ENCODE data around the gene SERGEF.

Gene SERGEF

GRCh38 chr11:17865765-17866428, 146.9 kb downstream of the SERGEF start:
- no peak for TF ChIP-seq CTCF (IDR thresholded peaks at IDR 0.05; ENCODE audit: extremely low read depth, insufficient read depth, missing control alignments)
- in situ Hi-C loops (cut with MboI; ENCODE audit: low pct_unique_long_range_greater_than_20kb, low sequenced_read_pairs, unreplicated experiment), result no loop called here
- DNase-seq (ENCODE audit: low spot score), result no peak

- in situ Hi-C loops (cut with MboI; ENCODE audit: low pct_unique_long_range_greater_than_20kb, low sequenced_read_pairs, unreplicated experiment), result no loop called here
- TF ChIP-seq CTCF (IDR thresholded peaks at IDR 0.05; ENCODE audit: extremely low read depth, insufficient read depth, missing control alignments), result peak; percentile 67
- DNase-seq (ENCODE audit: low spot score), result no peak
Observed at GRCh38 chr11:17864478-17864941, 148.3 kb downstream of the SERGEF start.

GRCh38 chr11:17861036-17861755, 151.7 kb downstream of the SERGEF start:
- DNase-seq (ENCODE audit: low spot score), result no peak
- no peak for TF ChIP-seq CTCF (IDR thresholded peaks at IDR 0.05; ENCODE audit: extremely low read depth, insufficient read depth, missing control alignments)
- in situ Hi-C loops (cut with MboI; ENCODE audit: low pct_unique_long_range_greater_than_20kb, low sequenced_read_pairs, unreplicated experiment), result no loop called here

DNA sequence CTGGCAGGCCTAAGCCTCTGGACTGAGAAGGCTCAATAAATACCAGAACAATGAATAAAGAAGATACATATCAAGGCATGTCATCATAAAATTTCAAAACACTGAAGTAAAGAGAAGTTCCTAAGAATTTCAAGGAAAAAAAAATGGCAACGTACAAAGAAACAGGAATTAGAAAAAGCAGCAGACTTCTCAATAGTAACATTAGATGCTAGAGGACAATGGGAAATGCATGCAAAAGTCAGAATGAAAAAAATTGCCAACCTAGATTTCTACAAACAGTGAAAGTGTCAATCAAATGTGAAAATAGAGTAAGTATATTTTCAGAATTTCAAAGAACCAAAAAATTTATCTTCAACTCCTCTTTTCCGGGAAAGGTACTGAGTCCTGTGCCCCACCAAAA, 153.3 kb downstream of the SERGEF start:
- TF ChIP-seq CTCF (IDR thresholded peaks at IDR 0.05; ENCODE audit: extremely low read depth, insufficient read depth, missing control alignments), result no peak
- DNase-seq (ENCODE audit: low spot score), result no peak
- in situ Hi-C loops (cut with MboI; ENCODE audit: low pct_unique_long_range_greater_than_20kb, low sequenced_read_pairs, unreplicated experiment), result no loop called here

- TF ChIP-seq CTCF (IDR thresholded peaks at IDR 0.05; ENCODE audit: extremely low read depth, insufficient read depth, missing control alignments), result no peak
- in situ Hi-C loops (cut with MboI; ENCODE audit: low pct_unique_long_range_greater_than_20kb, low sequenced_read_pairs, unreplicated experiment), result no loop called here
- no peak for DNase-seq (ENCODE audit: low spot score)
Observed at GRCh38 chr11:17855531-17856290, 157.1 kb downstream of the SERGEF start.

GRCh38 chr11:17853280-17853679, 159.6 kb downstream of the SERGEF start:
- DNase-seq (ENCODE audit: low spot score), result no peak
- no peak for TF ChIP-seq CTCF (IDR thresholded peaks at IDR 0.05; ENCODE audit: extremely low read depth, insufficient read depth, missing control alignments)
- in situ Hi-C loops (cut with MboI; ENCODE audit: low pct_unique_long_range_greater_than_20kb, low sequenced_read_pairs, unreplicated experiment), result no loop called here
